Activated naive CD8-positive, alpha-beta T cell (primary cell): ENCODE data around the gene TMOD1.
"Not testable (repeated sequence)": the region's sequence is repeated elsewhere in the genome, so short reads cannot be mapped to it uniquely, and the experiment has no call there.

ENCODE experiments used
- H3K27ac Mint-ChIP-seq: one replicate; pipeline ENCODE4 v1.8.0; 2021; ENCODE audit warnings: mixed read lengths
- H3K27me3 Mint-ChIP-seq: one replicate; pipeline ENCODE4 v1.8.0; 2021; ENCODE audit warnings: mixed read lengths
- H3K36me3 Mint-ChIP-seq: one replicate; pipeline ENCODE4 v1.8.0; 2021; ENCODE audit warnings: mixed read lengths
- H3K4me1 Mint-ChIP-seq: one replicate; pipeline ENCODE4 v1.8.0; 2021; ENCODE audit warnings: low read depth, mixed read lengths
- H3K4me3 Mint-ChIP-seq: one replicate; pipeline ENCODE4 v1.8.0; 2021; ENCODE audit warnings: mild to moderate bottlenecking, mixed read lengths
- H3K9me3 Mint-ChIP-seq: one replicate; pipeline ENCODE4 v1.8.0; 2021; ENCODE audit warnings: low read depth, mixed read lengths

Gene TMOD1

GRCh38 chr9:97501177-97501971 lies at the start of gene TMOD1:
Gene TMOD1 (plus strand): TSS chr9:97501666. CDS start chr9:97524189, 22,523 bp downstream.
- peaks cover 42% of the 10 kb centered on the region for H3K27me3 Mint-ChIP-seq

GRCh38 chr9:97453573-97453972 lies 47.9 kb upstream of the TMOD1 start:
- not testable (repeated sequence) for H3K27ac Mint-ChIP-seq, H3K27me3 Mint-ChIP-seq, H3K4me3 Mint-ChIP-seq, H3K4me1 Mint-ChIP-seq, H3K9me3 Mint-ChIP-seq
- peaks cover 25% of the 10 kb centered on the region for H3K36me3 Mint-ChIP-seq

More at GRCh38 chr9:97501177-97501971, at the start of gene TMOD1:
- Mint-ChIP-seq H3K27ac (peak within 1 kb of the TSS; percentile 11), H3K36me3 (peaks cover 8% of the 10 kb centered on the region), H3K9me3 (no peaks in the 10 kb centered on the region), H3K4me3 (peak within 1 kb of the TSS; percentile 84), H3K4me1 (peaks cover 11% of the 10 kb centered on the region)

DNA sequence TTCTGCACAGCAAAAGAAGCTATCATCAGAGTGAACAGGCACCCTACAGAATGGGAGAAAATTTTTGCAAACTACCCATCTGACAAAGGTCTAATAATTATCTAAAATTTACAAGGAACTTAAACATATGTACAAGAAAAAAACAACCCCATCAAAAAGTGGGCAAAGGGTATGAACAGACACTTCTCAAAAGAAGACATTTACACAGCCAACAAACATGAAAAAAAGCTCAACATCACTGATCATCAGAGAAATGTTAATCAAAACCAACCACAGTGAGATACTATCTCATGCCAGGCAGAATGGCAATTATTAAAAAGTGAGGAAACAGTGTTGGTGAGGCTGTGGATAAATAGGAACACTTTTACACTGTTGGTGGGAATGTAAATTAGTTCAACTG lies 44.6 kb upstream of the TMOD1 start:
- not testable (repeated sequence) for H3K4me1 Mint-ChIP-seq, H3K4me3 Mint-ChIP-seq, H3K27ac Mint-ChIP-seq, H3K27me3 Mint-ChIP-seq, H3K9me3 Mint-ChIP-seq
- H3K36me3 Mint-ChIP-seq = peaks cover 28% of the 10 kb centered on the region

DNA sequence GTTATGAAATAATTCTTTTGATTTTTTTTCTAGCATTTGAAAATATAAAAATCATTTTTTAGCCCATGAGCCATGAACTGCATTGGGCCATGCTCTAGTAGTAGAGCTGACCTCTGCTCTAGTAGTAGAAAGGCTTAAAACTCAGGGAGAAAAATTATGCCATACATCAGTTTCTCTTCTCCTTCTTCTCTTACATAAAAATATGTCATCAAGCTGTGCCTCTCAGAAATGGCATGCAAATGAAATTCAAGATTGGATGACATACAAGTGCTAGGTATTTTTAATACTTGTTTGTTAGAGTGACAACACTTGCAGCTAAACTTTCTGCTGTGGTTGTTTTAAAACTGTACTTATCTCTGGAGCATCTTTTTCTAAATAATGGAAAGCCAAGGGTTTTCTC lies 42.1 kb upstream of the TMOD1 start:
- no peak overlapping the region for H3K27ac Mint-ChIP-seq
- H3K4me3 Mint-ChIP-seq = no peak overlapping the region
- no peaks in the 10 kb centered on the region for H3K9me3 Mint-ChIP-seq
- no peaks in the 10 kb centered on the region for H3K4me1 Mint-ChIP-seq
- H3K36me3 Mint-ChIP-seq = peaks cover 20% of the 10 kb centered on the region
- H3K27me3 Mint-ChIP-seq = no peaks in the 10 kb centered on the region

GRCh38 chr9:97462159-97462558 lies 39.3 kb upstream of the TMOD1 start:
- Mint-ChIP-seq H3K4me3 (no peak overlapping the region), H3K36me3 (peaks cover 19% of the 10 kb centered on the region)

DNA sequence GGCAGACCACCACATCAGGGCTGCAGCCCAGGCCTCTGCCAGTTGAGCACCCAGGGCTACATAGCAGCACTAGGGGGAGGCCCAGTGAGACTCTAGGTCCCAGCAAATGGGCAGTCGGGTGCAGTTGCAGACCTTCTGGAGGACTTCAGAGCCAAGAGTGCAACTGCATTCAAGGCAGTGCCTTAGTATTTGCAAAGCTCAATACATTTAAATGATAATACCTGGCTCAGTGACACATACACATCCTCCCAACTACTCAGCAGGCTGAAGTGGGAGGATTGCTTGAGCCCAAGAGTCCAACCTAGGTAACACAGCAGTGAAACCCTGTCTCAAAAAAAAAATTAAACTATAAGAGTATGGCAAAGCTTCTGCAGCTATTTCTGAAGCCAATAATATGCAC lies 38.6 kb upstream of the TMOD1 start:
- Mint-ChIP-seq H3K36me3 (peaks cover 19% of the 10 kb centered on the region), H3K4me3 (no peak overlapping the region), H3K27ac (no peak overlapping the region), H3K4me1 (no peaks in the 10 kb centered on the region), H3K27me3 (no peaks in the 10 kb centered on the region), H3K9me3 (no peaks in the 10 kb centered on the region)

More at GRCh38 chr9:97462159-97462558, 39.3 kb upstream of the TMOD1 start:
- Mint-ChIP-seq H3K27ac (no peak overlapping the region), H3K9me3 (no peaks in the 10 kb centered on the region), H3K27me3 (no peaks in the 10 kb centered on the region), H3K4me1 (no peaks in the 10 kb centered on the region)

GRCh38 chr9:97468658-97469448 lies 32.6 kb upstream of the TMOD1 start:
- Mint-ChIP-seq H3K4me1 (no peaks in the 10 kb centered on the region), H3K36me3 (peaks cover 8% of the 10 kb centered on the region), H3K27me3 (no peaks in the 10 kb centered on the region), H3K4me3 (no peak overlapping the region), H3K9me3 (no peaks in the 10 kb centered on the region), H3K27ac (no peak overlapping the region)

GRCh38 chr9:97470076-97470475 lies 31.4 kb upstream of the TMOD1 start:
- no peaks in the 10 kb centered on the region for H3K27me3 Mint-ChIP-seq

DNA sequence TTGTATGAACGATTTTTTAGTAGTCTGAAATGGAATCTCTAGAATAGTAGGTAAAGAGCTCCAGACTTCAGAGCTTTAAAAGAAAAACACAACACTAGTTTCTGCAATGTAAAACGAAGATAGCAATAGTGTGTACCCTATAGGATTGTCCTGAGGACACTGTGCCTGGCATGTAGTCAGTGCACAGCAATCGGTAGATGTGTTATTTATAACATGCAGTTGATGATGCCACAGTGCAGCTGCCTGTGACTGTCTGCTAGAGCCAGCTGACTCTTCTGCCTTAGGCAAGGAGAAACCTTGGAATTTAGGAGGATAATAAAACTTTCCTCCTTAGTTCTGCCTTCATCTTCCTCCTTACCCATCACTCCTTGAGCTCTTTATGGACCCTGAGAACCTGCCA lies 27.7 kb upstream of the TMOD1 start:
- H3K4me3 Mint-ChIP-seq = no peak overlapping the region
- H3K36me3 Mint-ChIP-seq = peaks cover 4% of the 10 kb centered on the region
- no peaks in the 10 kb centered on the region for H3K9me3 Mint-ChIP-seq
- no peaks in the 10 kb centered on the region for H3K27me3 Mint-ChIP-seq
- H3K4me1 Mint-ChIP-seq = no peaks in the 10 kb centered on the region
- H3K27ac Mint-ChIP-seq = no peak overlapping the region

More at GRCh38 chr9:97470076-97470475, 31.4 kb upstream of the TMOD1 start:
- no peak overlapping the region for H3K4me3 Mint-ChIP-seq
- peaks cover 8% of the 10 kb centered on the region for H3K36me3 Mint-ChIP-seq
- H3K9me3 Mint-ChIP-seq = no peaks in the 10 kb centered on the region
- H3K27ac Mint-ChIP-seq = no peak overlapping the region
- H3K4me1 Mint-ChIP-seq = no peaks in the 10 kb centered on the region

DNA sequence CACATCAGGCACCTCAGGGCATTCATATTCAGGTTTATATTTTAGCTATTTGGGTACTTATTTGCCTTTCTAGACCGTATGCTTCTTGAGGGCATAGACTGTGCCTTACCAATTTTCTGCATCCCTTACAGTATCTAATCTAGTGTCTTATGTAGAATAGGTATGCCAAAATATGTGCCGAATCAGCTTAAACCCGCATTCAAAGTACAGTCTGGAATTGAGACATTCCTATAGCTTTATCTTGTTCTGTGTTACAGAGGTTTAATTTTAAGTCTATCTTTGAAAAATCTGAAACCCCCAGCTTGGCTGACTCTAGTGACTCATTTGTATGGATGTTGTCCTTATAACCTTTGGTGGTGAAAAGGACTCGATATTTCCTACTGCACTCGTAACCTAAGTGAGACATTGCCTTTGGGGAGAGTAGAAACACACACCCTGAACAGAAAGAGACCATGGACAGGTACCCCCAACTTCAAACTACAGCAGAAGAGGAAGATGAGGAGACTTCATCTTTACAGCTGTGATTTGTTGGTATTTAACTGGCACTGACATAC lies 27.0 kb upstream of the TMOD1 start:
- Mint-ChIP-seq H3K4me3 (no peak overlapping the region), H3K36me3 (peaks cover 7% of the 10 kb centered on the region), H3K27me3 (no peaks in the 10 kb centered on the region), H3K9me3 (no peaks in the 10 kb centered on the region), H3K27ac (no peak overlapping the region), H3K4me1 (no peaks in the 10 kb centered on the region)

GRCh38 chr9:97475059-97475458 lies 26.4 kb upstream of the TMOD1 start:
- no peak overlapping the region for H3K27ac Mint-ChIP-seq
- no peaks in the 10 kb centered on the region for H3K9me3 Mint-ChIP-seq
- peaks cover 7% of the 10 kb centered on the region for H3K36me3 Mint-ChIP-seq
- H3K4me3 Mint-ChIP-seq = no peak overlapping the region
- no peaks in the 10 kb centered on the region for H3K27me3 Mint-ChIP-seq
- H3K4me1 Mint-ChIP-seq = no peaks in the 10 kb centered on the region

- peaks cover 24% of the 10 kb centered on the region for H3K36me3 Mint-ChIP-seq
These were observed 23.0 kb upstream of the TMOD1 start for GRCh38 chr9:97478301-97478981.

DNA sequence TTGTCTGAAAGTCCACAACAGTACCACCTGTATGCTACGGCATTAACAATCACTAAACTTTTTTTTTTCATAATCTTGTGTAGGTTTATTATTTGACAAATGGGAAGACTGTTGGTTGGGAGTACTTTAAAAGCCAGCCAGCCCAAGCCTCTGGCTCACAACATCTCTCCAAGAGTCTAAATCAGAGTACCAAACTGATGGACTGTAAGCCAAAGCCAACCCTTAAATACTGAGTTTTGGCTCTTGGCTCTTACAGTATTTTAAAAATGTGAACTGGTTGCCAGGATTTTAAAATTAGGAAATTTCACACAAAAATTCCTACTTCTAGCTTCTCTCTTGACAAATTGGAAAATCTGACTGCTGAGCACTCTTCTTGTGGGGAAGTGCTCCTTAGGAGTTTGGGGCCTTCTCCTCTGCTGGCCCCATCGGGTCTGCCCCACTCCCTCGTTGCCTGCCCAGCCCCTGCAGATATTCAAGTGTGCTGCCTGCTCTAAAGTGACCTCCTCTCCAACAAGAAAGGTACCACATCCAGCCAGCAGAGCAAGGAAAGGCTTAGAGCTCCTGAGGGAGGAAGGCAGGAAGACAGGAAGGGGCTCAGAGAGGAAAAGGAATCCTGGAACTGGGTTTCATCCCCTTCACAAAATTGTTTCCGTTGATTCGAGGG lies 21.8 kb upstream of the TMOD1 start:
- Mint-ChIP-seq H3K27ac (no peak overlapping the region), H3K9me3 (no peaks in the 10 kb centered on the region), H3K4me1 (no peaks in the 10 kb centered on the region), H3K27me3 (no peaks in the 10 kb centered on the region), H3K36me3 (peaks cover 26% of the 10 kb centered on the region), H3K4me3 (no peak overlapping the region)

More at GRCh38 chr9:97478301-97478981, 23.0 kb upstream of the TMOD1 start:
- Mint-ChIP-seq H3K4me1 (no peaks in the 10 kb centered on the region), H3K27me3 (no peaks in the 10 kb centered on the region), H3K27ac (no peak overlapping the region), H3K9me3 (no peaks in the 10 kb centered on the region), H3K4me3 (no peak overlapping the region)

GRCh38 chr9:97480174-97480573 lies 21.3 kb upstream of the TMOD1 start:
- H3K9me3 Mint-ChIP-seq = no peaks in the 10 kb centered on the region
- H3K36me3 Mint-ChIP-seq = peaks cover 25% of the 10 kb centered on the region
- no peaks in the 10 kb centered on the region for H3K4me1 Mint-ChIP-seq
- H3K27ac Mint-ChIP-seq = no peak overlapping the region
- H3K4me3 Mint-ChIP-seq = no peak overlapping the region
- H3K27me3 Mint-ChIP-seq = no peaks in the 10 kb centered on the region
